ENCODE data around the gene TCF3. TPM values are rescaled to one million over a fixed set of nuclear protein-coding genes. Genes with fewer than 3 reads are reported as not detected.
A peak's percentile ranks its signal among the peaks of the same experiment; 100 is the strongest.

TCF3 gene
- 221 TPM for polyA plus RNA-seq (2013, experiment 1 of 2)
- 219 TPM for polyA plus RNA-seq (2013, experiment 2 of 2)

DNA sequence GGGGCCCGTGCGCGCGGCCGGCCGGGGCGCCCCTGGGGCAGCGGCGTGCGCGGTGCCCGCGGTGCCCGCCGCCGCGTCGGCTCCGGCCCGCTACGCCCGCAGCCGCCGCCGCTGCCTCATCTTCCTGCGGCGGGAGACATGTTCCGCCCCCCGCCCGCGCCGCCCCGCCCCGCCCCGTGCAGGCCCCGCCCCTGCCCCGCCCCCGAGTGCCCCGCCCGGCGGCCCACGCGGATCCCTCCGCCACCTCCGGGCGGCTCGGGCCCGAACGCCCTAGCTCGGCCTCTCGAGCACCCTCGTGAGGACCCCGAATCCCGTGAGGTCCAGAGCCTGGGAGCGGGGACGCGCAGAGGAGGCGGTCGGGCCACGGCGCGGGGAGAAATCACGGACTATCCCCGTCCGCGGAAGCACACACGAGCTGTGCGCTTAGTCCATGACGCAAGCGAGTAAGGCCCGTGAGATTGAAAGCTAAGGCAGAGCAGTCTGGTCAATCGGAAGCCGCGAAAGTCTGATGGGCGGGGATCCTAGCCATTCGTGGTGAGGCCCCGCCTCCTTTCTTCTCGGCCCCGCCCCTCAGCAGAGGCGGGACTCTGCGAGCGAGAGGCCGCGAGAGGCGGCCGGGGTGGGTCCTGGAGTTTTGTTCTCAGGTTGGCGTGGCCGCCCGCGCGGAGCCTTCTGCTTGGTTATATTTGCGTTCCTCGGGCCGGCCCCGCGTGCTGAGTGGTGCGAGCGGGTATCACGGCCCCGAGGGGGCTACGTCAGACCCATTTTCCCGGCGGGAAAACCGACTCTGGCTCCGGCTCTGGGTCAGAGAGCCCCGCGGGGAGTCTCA is at the start of gene TCF3:
TSS of gene TCF3 (minus strand) at position 145 of the 829 bp plus-strand sequence. CDS start 2,367 bp downstream, outside the sequence.
- Histone ChIP-seq H3K79me2 (ENCODE audit: control insufficient read depth, insufficient read depth, low read length) (peaks cover 38% of the 10 kb centered on the region), H2AK5ac (ENCODE audit: low read length) (no peak within 1 kb of the TSS), H2BK120ac (ENCODE audit: low read depth, low read length) (peak within 1 kb of the TSS; percentile 95), H3K4me3 (ENCODE audit: low read length) (peak within 1 kb of the TSS; percentile 87), H3K23ac (ENCODE audit: low read length) (no peak within 1 kb of the TSS), H3K4me1 (ENCODE audit: control insufficient read depth, low read depth, low read length) (peaks cover 2% of the 10 kb centered on the region), H3K79me1 (ENCODE audit: low read length) (peaks cover 11% of the 10 kb centered on the region), H3K36me3 (ENCODE audit: control insufficient read depth, insufficient read depth, low read length) (peaks cover 11% of the 10 kb centered on the region), H3K18ac (ENCODE audit: low read length) (peak within 1 kb of the TSS; percentile 99), H3K27me3 (ENCODE audit: insufficient read depth, low read length, poor library complexity) (no peaks in the 10 kb centered on the region), H2BK5ac (ENCODE audit: low read length) (peak within 1 kb of the TSS; percentile 100), H3K56ac (ENCODE audit: low read length) (peak within 1 kb of the TSS; percentile 99), H4K8ac (ENCODE audit: low read depth, low read length) (peak within 1 kb of the TSS; percentile 94), H3K27ac (ENCODE audit: low read depth, low read length) (peak within 1 kb of the TSS; percentile 91), H4K5ac (ENCODE audit: low read length) (no peak within 1 kb of the TSS), H3K9ac (ENCODE audit: low read length) (peak within 1 kb of the TSS; percentile 94), H2BK15ac (replicated peaks; ENCODE audit: low read depth) (no peak within 1 kb of the TSS), H3K4ac (ENCODE audit: low read depth, low read length) (peak within 1 kb of the TSS; percentile 100), H3K4me2 (ENCODE audit: low read length) (peak within 1 kb of the TSS; percentile 83)
- DNase-seq = peak; percentile 99
- no CpG with 5 or more reads among the region's 107 CpGs for WGBS (ENCODE audit: extremely low coverage, insufficient coverage, low lambda C conversion rate)

DNA sequence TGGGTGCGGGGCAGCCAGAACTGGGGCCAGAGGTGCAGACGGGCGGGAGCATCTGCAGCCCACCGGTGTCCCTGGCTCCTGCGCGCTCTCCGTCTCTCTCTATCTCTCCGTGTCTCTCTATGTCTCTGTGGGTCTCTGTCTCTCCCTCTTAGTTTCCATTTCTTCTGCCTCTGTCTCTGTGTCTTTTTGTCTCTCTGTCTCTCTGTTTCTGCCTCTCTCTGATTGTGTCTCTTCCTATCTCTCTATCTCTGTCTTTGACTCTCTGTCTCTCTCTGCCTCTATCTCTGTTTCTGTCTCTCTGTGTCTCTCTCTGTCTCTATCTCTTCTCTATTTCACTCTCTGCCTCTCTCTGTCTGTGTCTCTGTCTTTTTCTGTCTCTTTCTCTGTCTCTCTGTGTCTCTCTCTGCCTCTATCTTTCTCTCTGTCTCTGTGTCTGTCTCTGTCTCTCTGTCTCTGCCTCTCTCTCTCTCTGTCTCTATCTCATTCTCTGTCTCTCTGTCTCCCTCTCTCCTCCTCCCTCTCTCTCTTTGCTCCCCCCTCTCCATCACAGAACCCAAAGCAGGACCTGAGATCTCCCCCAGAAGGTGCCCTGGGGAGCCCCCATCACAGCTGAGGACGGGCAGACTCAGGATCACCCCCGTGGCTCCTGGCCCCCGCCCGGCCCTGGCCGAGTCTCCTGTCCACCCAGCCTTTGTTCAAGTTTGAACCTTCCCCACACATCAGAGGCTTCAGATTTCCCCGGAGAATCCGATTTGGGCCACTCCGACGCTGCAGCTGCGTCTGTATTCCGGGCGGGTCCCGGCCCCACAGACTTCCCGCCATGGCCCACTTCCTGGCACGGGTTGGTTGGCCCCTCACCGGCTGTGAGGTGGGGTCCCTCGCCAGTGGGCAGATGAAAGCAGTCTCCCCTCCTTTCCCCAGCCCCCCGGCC is 48.6 kb upstream of the TCF3 start:
- no peak overlapping the region for H3K18ac ChIP-seq (ENCODE audit: low read length)
- no peak overlapping the region for H4K8ac ChIP-seq (ENCODE audit: low read depth, low read length)
- no peak overlapping the region for H2BK120ac ChIP-seq (ENCODE audit: low read depth, low read length)
- H3K56ac ChIP-seq (ENCODE audit: low read length) = no peak overlapping the region
- H2BK5ac ChIP-seq (ENCODE audit: low read length) = no peak overlapping the region
- H2BK15ac ChIP-seq (replicated peaks; ENCODE audit: low read depth) = no peak overlapping the region
- no peak overlapping the region for H2AK5ac ChIP-seq (ENCODE audit: low read length)
- no peak overlapping the region for H3K4me3 ChIP-seq (ENCODE audit: low read length)
- no peaks in the 10 kb centered on the region for H3K27me3 ChIP-seq (ENCODE audit: insufficient read depth, low read length, poor library complexity)
- no peaks in the 10 kb centered on the region for H3K79me1 ChIP-seq (ENCODE audit: low read length)
- no peaks in the 10 kb centered on the region for H3K4me1 ChIP-seq (ENCODE audit: control insufficient read depth, low read depth, low read length)
- H3K79me2 ChIP-seq (ENCODE audit: control insufficient read depth, insufficient read depth, low read length) = no peaks in the 10 kb centered on the region
- H3K27ac ChIP-seq (ENCODE audit: low read depth, low read length) = no peak overlapping the region
- no peak overlapping the region for H3K4ac ChIP-seq (ENCODE audit: low read depth, low read length)
- H4K5ac ChIP-seq (ENCODE audit: low read length) = no peak overlapping the region
- no peak for DNase-seq
- no peaks in the 10 kb centered on the region for H3K36me3 ChIP-seq (ENCODE audit: control insufficient read depth, insufficient read depth, low read length)
- no peak overlapping the region for H3K23ac ChIP-seq (ENCODE audit: low read length)
- H3K9ac ChIP-seq (ENCODE audit: low read length) = no peak overlapping the region
- no CpG with 5 or more reads among the region's 26 CpGs for WGBS (ENCODE audit: extremely low coverage, insufficient coverage, low lambda C conversion rate)
- H3K4me2 ChIP-seq (ENCODE audit: low read length) = no peak overlapping the region

DNA sequence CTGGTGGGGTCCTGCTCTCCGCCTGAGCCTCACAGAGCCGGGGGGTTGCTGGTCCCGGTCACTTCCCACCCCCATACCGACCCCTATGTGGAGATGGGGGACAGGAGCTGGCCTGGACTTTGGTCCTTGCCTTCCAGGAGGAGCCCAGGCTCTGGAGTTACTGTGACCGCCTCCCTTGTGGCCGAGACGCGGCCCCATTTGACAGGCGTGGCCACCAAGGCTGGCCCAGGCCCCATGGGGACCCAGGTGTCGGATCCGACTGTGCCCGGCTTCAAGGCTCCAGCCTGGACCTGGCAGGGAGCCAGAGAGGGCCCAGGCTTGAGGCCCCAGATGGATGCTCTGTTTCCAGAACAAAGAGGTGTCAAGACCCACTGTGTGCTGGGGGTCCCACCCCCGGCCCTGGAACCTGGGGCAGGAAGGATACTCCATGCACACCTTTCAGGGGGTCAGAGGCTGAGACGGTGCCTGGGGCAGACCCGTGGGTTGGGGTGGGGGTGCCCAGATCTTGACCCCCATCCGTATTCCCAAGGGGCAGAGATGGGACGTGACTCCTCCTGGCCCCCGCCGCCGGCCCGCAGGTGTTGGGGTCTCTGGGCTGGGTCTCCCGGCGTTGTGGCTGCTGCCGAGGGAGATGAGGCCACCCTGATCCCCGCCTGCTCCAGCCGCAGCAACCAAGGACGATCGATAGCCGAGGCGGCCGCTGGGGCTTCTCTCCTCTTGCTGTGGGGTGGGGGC is 47.8 kb upstream of the TCF3 start:
- H3K4ac ChIP-seq (ENCODE audit: low read depth, low read length) = no peak overlapping the region
- no peak overlapping the region for H3K27ac ChIP-seq (ENCODE audit: low read depth, low read length)
- no peak overlapping the region for H2AK5ac ChIP-seq (ENCODE audit: low read length)
- no peaks in the 10 kb centered on the region for H3K79me2 ChIP-seq (ENCODE audit: control insufficient read depth, insufficient read depth, low read length)
- no peak overlapping the region for H2BK120ac ChIP-seq (ENCODE audit: low read depth, low read length)
- H3K27me3 ChIP-seq (ENCODE audit: insufficient read depth, low read length, poor library complexity) = no peaks in the 10 kb centered on the region
- H3K79me1 ChIP-seq (ENCODE audit: low read length) = no peaks in the 10 kb centered on the region
- no CpG with 5 or more reads among the region's 31 CpGs for WGBS (ENCODE audit: extremely low coverage, insufficient coverage, low lambda C conversion rate)
- no peak overlapping the region for H3K4me3 ChIP-seq (ENCODE audit: low read length)
- H2BK5ac ChIP-seq (ENCODE audit: low read length) = no peak overlapping the region
- DNase-seq = no peak
- H4K8ac ChIP-seq (ENCODE audit: low read depth, low read length) = no peak overlapping the region
- no peaks in the 10 kb centered on the region for H3K4me1 ChIP-seq (ENCODE audit: control insufficient read depth, low read depth, low read length)
- H4K5ac ChIP-seq (ENCODE audit: low read length) = no peak overlapping the region
- H3K18ac ChIP-seq (ENCODE audit: low read length) = no peak overlapping the region
- H3K36me3 ChIP-seq (ENCODE audit: control insufficient read depth, insufficient read depth, low read length) = no peaks in the 10 kb centered on the region
- H3K9ac ChIP-seq (ENCODE audit: low read length) = no peak overlapping the region
- H3K4me2 ChIP-seq (ENCODE audit: low read length) = no peak overlapping the region
- H3K56ac ChIP-seq (ENCODE audit: low read length) = no peak overlapping the region
- H2BK15ac ChIP-seq (replicated peaks; ENCODE audit: low read depth) = no peak overlapping the region
- H3K23ac ChIP-seq (ENCODE audit: low read length) = no peak overlapping the region

DNA sequence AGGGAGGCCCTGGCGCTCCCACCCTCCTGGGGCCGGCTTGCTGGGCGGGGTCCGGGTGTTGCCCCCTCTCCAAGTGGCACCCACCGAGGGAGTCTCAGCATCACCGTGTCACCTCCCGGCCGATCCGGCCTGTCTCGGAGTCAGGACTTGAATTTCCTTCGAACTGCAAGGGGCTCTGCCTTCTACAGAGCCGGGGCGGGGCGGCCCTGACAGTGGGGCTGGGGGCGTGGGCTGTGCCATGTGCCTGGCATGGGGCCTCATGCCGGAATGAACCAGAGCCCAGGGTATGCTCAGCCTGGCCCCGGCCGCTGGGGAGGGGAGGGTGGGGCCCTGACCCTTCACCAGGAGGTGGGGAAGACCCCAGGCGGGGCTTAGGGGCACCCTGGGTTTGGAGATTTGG is 47.0 kb upstream of the TCF3 start:
- no CpG with 5 or more reads among the region's 19 CpGs for WGBS (ENCODE audit: extremely low coverage, insufficient coverage, low lambda C conversion rate)
- H3K56ac ChIP-seq (ENCODE audit: low read length) = no peak overlapping the region
- DNase-seq = no peak

DNA sequence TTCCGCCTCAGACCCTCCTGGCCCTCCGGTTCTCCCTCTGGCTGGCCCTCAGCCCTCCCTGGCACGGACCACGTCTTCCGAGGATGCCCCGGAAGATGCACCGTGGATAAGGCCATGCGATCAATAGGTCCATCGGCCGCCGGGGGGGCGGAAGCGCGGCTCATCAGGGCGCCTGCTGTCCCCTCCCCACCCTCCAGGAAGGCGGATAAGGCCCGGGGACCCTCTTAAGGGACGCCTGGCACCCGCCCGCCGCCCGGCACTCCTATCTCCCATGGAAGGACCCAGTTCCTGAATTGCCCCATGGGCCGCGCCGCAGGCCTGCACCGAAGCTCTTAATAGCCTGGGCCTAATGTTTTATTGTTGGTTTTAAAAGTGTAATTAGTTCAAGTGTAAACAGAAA is 46.2 kb upstream of the TCF3 start:
- Histone ChIP-seq H4K5ac (ENCODE audit: low read length) (no peak overlapping the region), H2BK5ac (ENCODE audit: low read length) (no peak overlapping the region), H3K79me2 (ENCODE audit: control insufficient read depth, insufficient read depth, low read length) (no peaks in the 10 kb centered on the region), H3K9ac (ENCODE audit: low read length) (no peak overlapping the region), H3K27me3 (ENCODE audit: insufficient read depth, low read length, poor library complexity) (no peaks in the 10 kb centered on the region), H2AK5ac (ENCODE audit: low read length) (no peak overlapping the region), H2BK120ac (ENCODE audit: low read depth, low read length) (no peak overlapping the region), H2BK15ac (replicated peaks; ENCODE audit: low read depth) (no peak overlapping the region), H3K4me3 (ENCODE audit: low read length) (no peak overlapping the region), H3K23ac (ENCODE audit: low read length) (no peak overlapping the region), H3K27ac (ENCODE audit: low read depth, low read length) (no peak overlapping the region), H3K4me1 (ENCODE audit: control insufficient read depth, low read depth, low read length) (no peaks in the 10 kb centered on the region), H3K79me1 (ENCODE audit: low read length) (no peaks in the 10 kb centered on the region), H3K4me2 (ENCODE audit: low read length) (no peak overlapping the region), H3K4ac (ENCODE audit: low read depth, low read length) (no peak overlapping the region), H3K36me3 (ENCODE audit: control insufficient read depth, insufficient read depth, low read length) (no peaks in the 10 kb centered on the region), H3K18ac (ENCODE audit: low read length) (no peak overlapping the region), H3K56ac (ENCODE audit: low read length) (no peak overlapping the region), H4K8ac (ENCODE audit: low read depth, low read length) (no peak overlapping the region)
- WGBS (ENCODE audit: extremely low coverage, insufficient coverage, low lambda C conversion rate) = no CpG with 5 or more reads among the region's 26 CpGs
- DNase-seq = no peak

More for the DNA sequence above, 47.0 kb upstream of the TCF3 start:
- Histone ChIP-seq H2BK5ac (ENCODE audit: low read length) (no peak overlapping the region), H3K4me2 (ENCODE audit: low read length) (no peak overlapping the region), H3K23ac (ENCODE audit: low read length) (no peak overlapping the region), H3K36me3 (ENCODE audit: control insufficient read depth, insufficient read depth, low read length) (no peaks in the 10 kb centered on the region), H3K27me3 (ENCODE audit: insufficient read depth, low read length, poor library complexity) (no peaks in the 10 kb centered on the region), H3K4me3 (ENCODE audit: low read length) (no peak overlapping the region), H3K18ac (ENCODE audit: low read length) (no peak overlapping the region), H4K5ac (ENCODE audit: low read length) (no peak overlapping the region), H2BK120ac (ENCODE audit: low read depth, low read length) (no peak overlapping the region), H3K27ac (ENCODE audit: low read depth, low read length) (no peak overlapping the region), H3K4ac (ENCODE audit: low read depth, low read length) (no peak overlapping the region), H3K79me2 (ENCODE audit: control insufficient read depth, insufficient read depth, low read length) (no peaks in the 10 kb centered on the region), H3K79me1 (ENCODE audit: low read length) (no peaks in the 10 kb centered on the region), H2BK15ac (replicated peaks; ENCODE audit: low read depth) (no peak overlapping the region), H3K4me1 (ENCODE audit: control insufficient read depth, low read depth, low read length) (no peaks in the 10 kb centered on the region), H4K8ac (ENCODE audit: low read depth, low read length) (no peak overlapping the region), H3K9ac (ENCODE audit: low read length) (no peak overlapping the region), H2AK5ac (ENCODE audit: low read length) (no peak overlapping the region)
